Esophagus squamous epithelium (tissue), 5 donors: ENCODE results near the gene HOXA9. TPM values are rescaled to one million over a fixed set of nuclear protein-coding genes. Genes with fewer than 3 reads are reported as not detected.

ENCODE experiments used
- DNase-seq: peaks from one replicate; lab custom pipeline; 2025; lab: John Stamatoyannopoulos, UW
- H3K27ac ChIP-seq, 4 donors: fragments of 200-600 bp; sonication (generic); one replicate each; pipeline ENCODE4 v1.5.1; 2016 to 2019; ENCODE audit warnings: mild to moderate bottlenecking in 1 of 4
- H3K27me3 ChIP-seq, 4 donors: fragments of 200-600 bp; sonication (generic); 1 replicate in 3 of 4; 2 replicates in 1 of 4; pipeline versions ENCODE4 v1.5.1 to v1.6.0; 2017 to 2021; ENCODE audit warnings: antibody characterized with exemption in 1 of 4
- H3K36me3 ChIP-seq, 3 donors: fragments of 200-600 bp; sonication (generic); one replicate each; pipeline ENCODE4 v1.5.1; 2016 to 2019
- H3K4me1 ChIP-seq, 3 donors: fragments of 200-600 bp; sonication (generic); one replicate each; pipeline ENCODE4 v1.5.1; 2017 to 2019
- H3K4me3 ChIP-seq, 4 donors: fragments of 200-600 bp; sonication (generic); 1 replicate in 3 of 4; 2 replicates in 1 of 4; pipeline ENCODE4 v1.5.1; 2016 to 2019; ENCODE audit warnings: mild to moderate bottlenecking in 2 of 4, moderate library complexity in 1 of 4
- H3K9me3 ChIP-seq, 3 donors: fragments of 200-600 bp; sonication (generic); one replicate each; pipeline ENCODE4 v1.5.1; 2016 to 2019
- CTCF ChIP-seq, 6 experiments: fragments of 450-650 bp in 4 of 6; fragments of 200-600 bp in 2 of 6; sonication (generic) in 2 of 6; IDR thresholded peaks; one replicate each; pipeline ENCODE4 v1.5.1; 2016 to 2019; ENCODE audit warnings: antibody characterized with exemption in 6 of 6, mild to moderate bottlenecking in 4 of 6, moderate library complexity in 4 of 6
- POLR2A ChIP-seq, 4 donors: fragments of 450-650 bp; IDR thresholded peaks; one replicate each; pipeline ENCODE4 v1.6.1; 2017; ENCODE audit warnings: antibody characterized with exemption in 4 of 4, mild to moderate bottlenecking in 4 of 4, moderate library complexity in 3 of 4
- WGBS, 2 donors: methylation state at CpG; one replicate each; pipeline ENCODE4 v1.1.5; 2018; 5-methylcytosine and 5-hydroxymethylcytosine counted together
- intact Hi-C: fragments of 100-400 bp; cut with DNase I; formaldehyde crosslinking; loops from one replicate; pipeline ENCODE4 v1.15.0; 2022
- total RNA-seq, 4 donors: library from RNA; depleted of rRNA; stranded (reverse); fragments of >200 nt; gene quantifications; one replicate each; pipeline ENCODE4 v1.1.0, GENCODE V29; 2016
- donor health status: DM: yes; HTN: yes; CAD: no.

Gene HOXA9
- total RNA-seq, 4 donors from 2014 or later: 0.57 to 1.1 TPM; not detected in 2

DNA sequence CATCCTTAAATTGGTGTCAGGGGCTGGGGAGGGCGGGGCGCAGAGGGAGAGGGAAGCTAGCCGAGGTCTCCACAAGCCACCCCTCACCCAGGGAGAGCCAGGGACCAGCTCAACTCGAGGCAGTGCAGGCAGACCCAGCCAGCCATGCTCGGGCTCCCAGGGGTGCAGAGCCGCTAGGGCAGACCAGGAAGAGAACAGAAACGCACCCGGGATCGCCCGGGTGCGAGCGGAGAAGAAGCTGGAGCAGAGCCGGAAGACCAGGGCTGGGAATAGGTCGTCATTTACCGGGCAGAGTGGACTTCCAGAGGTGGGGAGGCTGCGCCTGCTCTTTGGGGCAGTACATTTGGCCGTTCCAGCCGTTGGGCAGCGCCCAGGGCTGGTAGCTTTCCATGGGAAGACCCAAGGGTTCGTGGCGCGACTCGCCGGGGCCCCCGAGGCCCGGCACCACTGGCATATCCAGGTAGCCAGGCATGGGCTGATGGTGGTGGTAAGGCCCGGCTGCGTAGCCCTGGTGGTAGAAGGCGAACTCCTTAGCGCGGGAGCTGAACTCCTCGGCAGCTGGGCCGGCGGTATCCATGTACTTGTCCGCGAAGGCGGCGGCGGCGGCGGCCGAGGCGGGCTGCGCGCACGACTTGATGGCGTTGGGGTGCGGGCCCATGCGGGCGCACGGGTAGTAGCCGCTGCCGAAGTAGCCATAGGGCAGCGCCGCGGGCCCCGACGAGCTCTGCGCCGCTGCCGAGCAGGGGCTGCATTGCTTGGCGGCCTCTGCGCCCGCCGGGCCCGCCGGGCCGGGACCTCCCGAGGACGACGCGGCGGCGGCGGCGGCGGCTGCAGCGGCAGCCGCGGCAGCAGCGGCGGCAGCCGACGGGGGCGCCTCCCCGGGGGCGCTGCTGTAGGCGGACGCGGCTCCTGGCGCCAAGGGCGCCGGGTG, 33.8 kb upstream of the HOXA9 start:
- intact Hi-C loops: loop anchor here (10.0 kb wide), 1 partner anchor 816 kb away; no protein-coding TSS in a partner anchor
- Histone ChIP-seq H3K27me3 (peaks cover 48 to 100% (median 71%) of the 10 kb centered on the region in 4 donors), H3K4me3 (peak overlapping the region in 2 of 4 donors; percentile 44 to 62), H3K27ac (no peak overlapping the region), H3K9me3 (no peaks in the 10 kb centered on the region), H3K36me3 (no peaks in the 10 kb centered on the region), H3K4me1 (peaks cover 20 to 49% (median 34%) of the 10 kb centered on the region in 3 donors)
- DNase-seq: no peak
- 4 to 19% methylated on average over 2 to 14 of the region's 93 CpGs for WGBS, 2 donors
- TF ChIP-seq CTCF (IDR thresholded peaks at IDR 0.05): no peak
- TF ChIP-seq POLR2A (IDR thresholded peaks at IDR 0.05): no peak

DNA sequence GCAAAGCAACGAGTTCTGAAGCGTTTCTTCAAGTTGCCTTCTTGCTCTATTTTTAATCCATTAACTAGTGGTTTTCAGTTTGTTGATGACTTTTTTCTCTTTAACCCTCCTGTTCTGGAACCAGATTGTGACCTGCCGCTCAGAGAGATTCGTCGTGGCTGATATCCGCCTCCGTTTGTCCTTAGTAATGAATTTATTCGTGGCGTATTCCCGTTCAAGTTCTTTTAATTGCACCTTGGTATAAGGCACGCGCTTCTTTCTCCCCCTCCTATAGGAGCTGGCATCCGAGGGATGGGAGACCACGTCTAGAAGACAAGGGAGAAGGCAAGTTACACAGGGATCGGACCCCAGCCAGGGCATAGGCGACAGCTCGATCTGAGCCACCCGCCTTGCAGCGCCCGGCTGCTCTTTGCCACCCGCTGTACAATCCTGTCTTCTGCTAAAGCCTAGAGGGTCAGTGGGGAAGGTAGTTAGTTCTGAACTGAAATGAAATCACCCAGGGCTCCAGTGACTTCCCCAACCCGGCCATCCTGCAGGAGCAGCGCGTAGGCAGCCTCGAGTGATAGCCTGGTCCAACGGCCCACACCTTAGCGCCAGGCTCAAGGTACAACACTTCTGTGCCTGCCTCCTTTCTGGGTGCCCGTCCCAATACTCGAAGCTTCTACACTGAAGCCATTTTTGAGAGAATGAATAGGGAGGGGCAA, 33.0 kb upstream of the HOXA9 start:
- no peak for TF ChIP-seq CTCF (IDR thresholded peaks at IDR 0.05)
- TF ChIP-seq POLR2A (IDR thresholded peaks at IDR 0.05): no peak
- Histone ChIP-seq H3K4me1 (peaks cover 21 to 54% (median 35%) of the 10 kb centered on the region in 3 donors), H3K27me3 (peaks cover 42 to 100% (median 72%) of the 10 kb centered on the region in 4 donors), H3K4me3 (no peak overlapping the region), H3K9me3 (no peaks in the 10 kb centered on the region), H3K36me3 (no peaks in the 10 kb centered on the region), H3K27ac (no peak overlapping the region)
- DNase-seq: no peak
- intact Hi-C loops: loop anchor here (10.0 kb wide), 1 partner anchor 817 kb away; no protein-coding TSS in a partner anchor
- WGBS, 2 donors: 20% methylated on average over 14 to 25 of the region's 29 CpGs

DNA sequence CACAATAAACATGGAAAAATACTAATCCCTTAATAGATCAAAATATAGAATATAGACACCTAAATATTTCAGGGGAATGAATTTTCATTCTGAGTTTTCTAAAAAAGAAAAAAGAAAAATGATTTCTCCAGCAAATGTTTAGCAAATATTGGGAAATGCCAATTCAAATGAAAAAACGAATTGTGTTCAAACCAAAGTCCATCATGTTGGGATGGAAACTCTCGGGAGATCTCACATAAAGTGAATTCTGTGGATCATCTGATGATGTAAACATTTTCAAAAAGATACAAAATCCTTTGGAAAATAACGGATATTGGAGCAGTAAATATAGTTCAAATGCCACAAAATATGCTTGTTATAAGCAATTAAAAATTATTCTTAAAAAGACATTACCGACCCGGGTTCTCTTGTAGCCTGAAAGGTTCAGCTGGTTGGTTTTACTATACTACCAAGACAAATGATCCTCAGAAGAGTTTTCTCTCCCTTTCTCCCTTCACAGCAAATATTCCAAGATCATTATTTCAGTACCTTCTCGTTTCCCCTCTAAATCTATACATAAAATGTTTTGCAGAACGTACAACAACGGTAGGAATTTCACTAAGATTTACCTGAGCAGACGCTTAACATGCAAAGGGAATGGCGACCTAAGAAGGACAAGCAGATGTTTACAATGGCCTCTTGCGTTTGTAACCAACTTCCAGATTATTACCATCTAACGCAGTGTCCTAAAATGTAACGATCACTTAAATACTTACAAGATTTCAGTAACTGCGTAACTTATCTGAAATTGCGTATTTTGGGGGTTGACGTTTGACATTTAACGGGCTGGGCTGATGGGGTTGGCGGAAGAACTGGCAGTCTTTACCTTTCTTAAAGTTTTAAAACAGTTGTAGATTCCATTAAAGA, 32.1 kb upstream of the HOXA9 start:
- Histone ChIP-seq H3K36me3 (no peaks in the 10 kb centered on the region), H3K4me1 (peaks cover 27 to 62% (median 43%) of the 10 kb centered on the region in 3 donors), H3K27ac (no peak overlapping the region), H3K4me3 (no peak overlapping the region), H3K27me3 (peaks cover 42 to 100% (median 70%) of the 10 kb centered on the region in 4 donors), H3K9me3 (no peaks in the 10 kb centered on the region)
- no peak for TF ChIP-seq CTCF (IDR thresholded peaks at IDR 0.05)
- no peak for TF ChIP-seq POLR2A (IDR thresholded peaks at IDR 0.05)
- intact Hi-C loops: loop anchor here (10.0 kb wide), 1 partner anchor 817 kb away; no protein-coding TSS in a partner anchor
- no peak for DNase-seq
- 32 to 40% methylated on average over 18 of the region's 18 CpGs for WGBS, 2 donors

- peaks cover 41 to 100% (median 70%) of the 10 kb centered on the region in 4 donors for H3K27me3 ChIP-seq
- WGBS, 2 donors: 1 to 2% methylated on average over 6 of the region's 6 CpGs
- H3K36me3 ChIP-seq: no peaks in the 10 kb centered on the region
- DNase-seq: no peak
- TF ChIP-seq CTCF (IDR thresholded peaks at IDR 0.05) (peak; percentile 51 to 80 (median 70)), POLR2A (IDR thresholded peaks at IDR 0.05) (no peak)
- no peak overlapping the region for H3K4me3 ChIP-seq
- intact Hi-C loops: loop anchor here (10.0 kb wide), 1 partner anchor 818 kb away; no protein-coding TSS in a partner anchor
- no peak overlapping the region for H3K27ac ChIP-seq
- H3K4me1 ChIP-seq: peaks cover 30 to 58% (median 44%) of the 10 kb centered on the region in 3 donors
- H3K9me3 ChIP-seq: no peaks in the 10 kb centered on the region
Observed at GRCh38 chr7:27196287-27196767, 31.0 kb upstream of the HOXA9 start.
